Bronchial epithelial cell (primary cell): ENCODE measurements around the gene PIP5K1C. TPM values are rescaled to one million over a fixed set of nuclear protein-coding genes. Genes with fewer than 3 reads are reported as not detected.

Experiments used
- DNase-seq: peaks from one replicate; pipeline ENCODE4 v3.0.0-alpha.2; 2010; ENCODE audit warnings: low read depth
- FAIRE-seq: peaks from 2 replicates; lab custom pipeline; 2011; peaks lifted over from hg19 to GRCh38; lab: Jason Lieb, UNC
- H3K27me3 ChIP-seq: 2 replicates; pipeline ENCODE4 v1.5.1; 2011; ENCODE audit warnings: low read length; ENCODE audit not compliant: control insufficient read depth, insufficient read depth
- H3K36me3 ChIP-seq: 2 replicates; pipeline ENCODE4 v1.5.1; 2011; ENCODE audit warnings: low read length; ENCODE audit not compliant: control insufficient read depth, insufficient read depth
- H3K4me3 ChIP-seq: 2 replicates; pipeline ENCODE4 v1.5.1; 2011; ENCODE audit warnings: mild to moderate bottlenecking, low read depth, low read length, control low read depth
- CTCF ChIP-seq: IDR thresholded peaks from 2 replicates; pipeline ENCODE4 v1.5.1; 2011; ENCODE audit warnings: mild to moderate bottlenecking, moderate library complexity, low read length, control low read depth, inconsistent platforms; ENCODE audit not compliant: insufficient read depth, severe bottlenecking
- total RNA-seq: library from RNA; depleted of rRNA; stranded (reverse); fragments of >200 nt; gene quantifications from 2 replicates; pipeline ENCODE4 v1.2.1, GENCODE V29; 2014

PIP5K1C gene
- total RNA-seq, 1 donor from 2014 or later, result 6.3 TPM

GRCh38 chr19:3603121-3603811 is 97.0 kb downstream of the PIP5K1C start:
- no peaks in the 10 kb centered on the region for H3K27me3 ChIP-seq
- FAIRE-seq (no peak), DNase-seq (no peak)
- H3K4me3 ChIP-seq, result no peak overlapping the region
- TF ChIP-seq CTCF, result no peak
- H3K36me3 ChIP-seq, result no peaks in the 10 kb centered on the region

- no peaks in the 10 kb centered on the region for H3K36me3 ChIP-seq
- TF ChIP-seq CTCF, result no peak
- FAIRE-seq (no peak), DNase-seq (no peak)
- no peaks in the 10 kb centered on the region for H3K27me3 ChIP-seq
- H3K4me3 ChIP-seq, result no peak overlapping the region
These were observed 99.2 kb downstream of the PIP5K1C start for GRCh38 chr19:3601021-3601420.

GRCh38 chr19:3599776-3600187 is 100.5 kb downstream of the PIP5K1C start:
- H3K27me3 ChIP-seq, result no peaks in the 10 kb centered on the region
- TF ChIP-seq CTCF, result no peak
- FAIRE-seq, result no peak
- H3K4me3 ChIP-seq, result no peak overlapping the region
- no peaks in the 10 kb centered on the region for H3K36me3 ChIP-seq
- no peak for DNase-seq

- H3K4me3 ChIP-seq, result no peak overlapping the region
- TF ChIP-seq CTCF, result no peak
- no peak for DNase-seq
- H3K36me3 ChIP-seq, result no peaks in the 10 kb centered on the region
- peaks cover 1% of the 10 kb centered on the region for H3K27me3 ChIP-seq
- FAIRE-seq, result no peak
These were observed 104.7 kb downstream of the PIP5K1C start for GRCh38 chr19:3595521-3596061.

GRCh38 chr19:3593156-3593555 is 107.1 kb downstream of the PIP5K1C start:
- H3K36me3 ChIP-seq, result no peaks in the 10 kb centered on the region
- no peak overlapping the region for H3K4me3 ChIP-seq
- no peak for DNase-seq
- FAIRE-seq, result no peak
- peaks cover 1% of the 10 kb centered on the region for H3K27me3 ChIP-seq
- no peak for TF ChIP-seq CTCF
